ENCODE data around the gene SMU1.
A peak's percentile ranks its signal among the peaks of the same experiment; 100 is the strongest.
"Not testable (repeated sequence)": the region's sequence is repeated elsewhere in the genome, so short reads cannot be mapped to it uniquely, and the experiment has no call there.

SMU1 gene

DNA sequence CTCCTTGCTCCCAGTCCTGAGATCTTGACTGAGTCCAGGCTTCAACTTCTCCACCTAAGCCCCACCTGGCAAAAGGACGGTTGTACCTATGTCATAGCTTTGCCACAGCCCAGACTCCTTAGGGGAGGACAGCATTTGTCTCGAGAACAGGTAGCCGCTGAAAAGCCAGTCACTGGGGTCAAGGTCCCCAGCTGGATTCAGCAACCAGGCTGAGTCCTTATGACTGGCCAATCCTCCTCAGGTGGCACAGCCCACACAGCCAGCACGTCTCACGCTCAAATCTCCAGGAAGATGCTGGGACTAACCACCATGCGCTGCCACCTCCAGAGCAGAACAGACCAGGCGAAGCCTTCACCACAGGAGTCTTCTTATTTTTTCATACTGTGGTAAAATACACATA, 27.9 kb upstream of the SMU1 start:
- no peak for DNase-seq

DNA sequence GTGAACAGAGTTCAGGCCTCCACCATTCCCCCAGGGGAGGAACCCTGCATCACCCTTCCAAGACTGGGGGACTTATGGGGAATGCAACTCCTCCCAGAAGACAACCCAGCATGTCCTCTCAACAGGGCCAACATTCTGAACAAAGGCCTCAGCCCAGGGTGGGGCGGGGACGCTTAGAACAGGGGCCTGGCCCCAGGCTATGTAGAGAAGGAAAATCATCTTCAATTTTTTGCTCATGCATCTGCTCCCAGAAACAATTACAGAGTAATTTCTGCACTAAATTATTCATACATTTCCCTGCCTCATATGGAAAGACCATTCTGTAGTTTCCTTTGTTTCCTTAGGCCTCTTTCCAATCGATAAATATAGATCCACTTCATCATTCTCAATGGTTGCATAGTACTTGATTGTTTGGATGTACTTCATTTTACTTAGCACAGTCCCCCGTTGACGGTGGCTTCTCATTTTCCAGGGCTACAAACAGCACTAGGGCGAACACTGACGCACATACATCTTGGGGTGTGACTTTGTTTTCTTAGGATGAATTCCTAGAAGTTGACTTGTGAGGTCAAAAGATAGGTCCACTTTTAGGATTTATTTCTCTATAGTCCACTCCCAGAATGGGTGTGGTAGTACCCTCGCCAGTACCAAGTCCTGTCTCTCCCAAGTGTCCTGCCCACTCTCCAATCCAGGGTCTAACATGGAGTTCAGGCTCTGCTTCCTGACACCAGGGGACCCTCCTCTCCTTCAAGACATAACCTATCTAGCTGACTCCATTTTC, 27.2 kb upstream of the SMU1 start:
- DNase-seq: no peak

DNA sequence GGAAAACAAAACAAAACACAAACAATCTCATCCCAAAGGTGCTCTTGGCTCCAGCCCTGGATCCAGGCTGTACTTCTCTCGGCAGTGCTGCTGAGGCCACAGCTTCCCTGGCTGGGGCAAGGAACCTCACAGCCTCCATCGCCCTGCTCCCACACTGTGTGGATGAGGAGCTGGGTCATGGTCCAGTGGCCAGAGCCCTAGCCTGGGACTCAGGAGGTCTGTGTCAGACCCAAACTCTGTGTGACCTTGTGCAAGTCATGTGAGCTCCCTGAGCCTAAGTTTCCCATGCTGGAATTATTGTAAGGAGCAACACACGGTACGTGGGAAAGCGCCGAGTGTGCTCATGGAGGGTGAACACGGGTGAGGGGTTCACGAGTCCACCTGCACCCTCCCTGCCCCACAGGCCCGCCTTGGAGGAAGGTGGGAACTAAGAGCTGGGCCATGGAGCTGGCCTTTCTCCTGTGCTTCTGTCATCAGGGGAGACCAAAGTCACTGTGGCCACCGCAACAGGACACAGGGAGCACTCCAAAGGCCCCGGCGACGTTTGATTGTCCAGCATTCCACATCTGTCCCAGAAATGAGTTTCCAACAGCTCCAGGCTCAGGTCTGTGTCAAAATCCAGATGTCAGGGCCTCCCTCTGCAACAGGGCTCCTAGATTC, 26.2 kb upstream of the SMU1 start:
- DNase-seq: no peak

- no peak for DNase-seq
These were observed 24.9 kb upstream of the SMU1 start for GRCh38 chr9:33101104-33101951.

GRCh38 chr9:33099754-33100153, 23.3 kb upstream of the SMU1 start:
- no peak for DNase-seq

- no peak for DNase-seq
These were observed 20.7 kb upstream of the SMU1 start for GRCh38 chr9:33097192-33097591.

DNA sequence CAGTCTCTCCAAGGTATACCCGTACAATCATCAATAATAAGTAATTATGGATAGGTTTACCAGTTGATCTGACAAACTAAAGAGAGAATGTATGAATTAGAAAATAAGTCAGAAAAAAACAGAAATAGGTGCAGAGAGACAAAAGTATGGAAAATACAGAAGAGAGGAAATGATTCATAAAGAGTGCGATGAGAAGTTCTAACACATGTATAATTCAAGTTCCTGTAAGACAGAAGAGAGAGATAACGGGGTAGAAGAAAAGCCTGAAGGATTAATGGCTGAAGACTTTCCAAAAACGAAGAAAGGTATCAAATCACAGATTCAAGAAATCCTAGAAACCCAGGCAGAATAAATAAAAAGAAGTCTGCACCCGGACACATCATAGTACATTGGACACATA, 16.2 kb upstream of the SMU1 start:
- no peak for DNase-seq

- not testable (repeated sequence) for DNase-seq
These were observed 9.2 kb upstream of the SMU1 start for GRCh38 chr9:33085672-33086071.

- DNase-seq: no peak
These were observed 6.3 kb upstream of the SMU1 start for GRCh38 chr9:33082538-33083326.

GRCh38 chr9:33082128-33082527, 5.7 kb upstream of the SMU1 start:
- no peak for DNase-seq

DNA sequence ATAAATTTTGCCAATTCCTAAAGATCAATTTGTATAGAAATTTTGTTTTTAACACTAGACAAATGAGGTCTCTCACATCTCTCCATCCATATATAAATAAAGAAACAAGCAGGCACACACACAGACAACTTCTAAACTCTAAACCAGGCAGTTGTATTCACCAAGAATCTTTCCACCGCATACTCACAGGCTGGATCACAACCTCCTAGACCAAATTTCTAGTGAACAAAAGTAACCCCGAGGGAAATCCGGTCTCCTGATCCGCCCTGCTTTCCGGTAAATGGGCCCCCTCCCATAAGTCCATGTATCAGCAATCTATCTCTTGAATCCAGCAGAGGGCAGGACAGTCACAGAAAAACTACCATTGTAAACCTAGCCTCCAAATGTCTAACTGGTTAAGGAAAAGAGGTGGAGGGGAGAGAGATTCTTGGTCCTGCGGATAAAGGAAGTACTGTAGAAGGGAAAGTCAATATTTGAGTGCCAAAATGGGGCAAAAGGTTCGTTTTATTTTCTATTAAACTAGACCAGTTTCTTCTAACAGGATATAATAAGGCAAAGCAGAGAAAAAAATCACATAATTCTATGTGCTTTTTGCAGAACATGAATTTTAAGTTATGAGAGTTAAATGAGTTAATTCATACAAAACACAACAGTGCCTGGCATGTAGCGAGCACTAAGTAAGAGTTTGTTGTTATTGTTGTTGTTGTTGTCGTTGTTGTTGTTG, 4.8 kb upstream of the SMU1 start:
- DNase-seq: peak; percentile 26

- DNase-seq: no peak
These were observed 4.1 kb upstream of the SMU1 start for GRCh38 chr9:33080534-33080933.

- no peak for DNase-seq
These were observed 7.5 kb downstream of the SMU1 start for GRCh38 chr9:33068991-33069390.

DNA sequence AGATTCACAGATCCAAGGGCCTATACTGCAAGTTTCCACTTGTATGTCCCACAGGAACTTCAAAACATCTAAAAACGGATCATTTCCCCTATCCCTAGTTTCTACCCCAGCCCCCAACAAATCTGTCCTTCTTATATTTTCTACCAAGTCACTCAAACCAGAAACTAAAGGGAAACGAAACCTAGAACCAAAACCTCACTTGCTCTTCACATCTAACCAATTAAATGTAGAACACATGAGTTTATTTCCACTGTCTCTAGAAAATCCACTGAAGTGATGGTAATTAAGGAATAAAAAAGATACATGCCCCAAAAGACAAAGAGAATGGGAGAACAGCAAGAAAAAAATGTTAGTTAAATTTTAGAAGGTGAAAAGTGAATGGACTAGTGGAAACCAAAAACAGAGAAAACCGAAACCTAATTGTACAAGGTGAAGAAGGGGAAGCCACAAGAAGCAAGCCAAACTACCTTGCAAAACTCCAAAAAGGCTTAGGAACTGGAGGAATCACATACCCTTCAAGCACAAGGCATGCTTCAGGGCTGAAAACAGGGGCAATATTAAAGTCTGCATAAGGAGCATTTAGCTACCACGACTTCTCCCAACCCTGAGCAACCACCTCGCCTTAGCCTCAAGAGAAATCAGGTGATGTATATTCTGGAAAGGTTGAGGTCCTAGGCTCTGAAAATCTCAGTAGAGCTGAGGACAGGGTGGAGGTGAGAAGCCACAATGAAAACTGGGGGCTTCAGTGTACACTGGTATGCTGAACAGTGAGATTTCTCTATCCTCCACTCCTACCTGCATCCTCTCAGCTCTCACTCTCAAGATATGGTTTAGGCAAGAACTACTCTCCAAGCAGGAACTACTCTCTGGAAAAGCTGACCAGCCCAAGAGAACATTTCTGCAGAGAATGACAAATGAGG, 11.1 kb downstream of the SMU1 start:
- DNase-seq: no peak

DNA sequence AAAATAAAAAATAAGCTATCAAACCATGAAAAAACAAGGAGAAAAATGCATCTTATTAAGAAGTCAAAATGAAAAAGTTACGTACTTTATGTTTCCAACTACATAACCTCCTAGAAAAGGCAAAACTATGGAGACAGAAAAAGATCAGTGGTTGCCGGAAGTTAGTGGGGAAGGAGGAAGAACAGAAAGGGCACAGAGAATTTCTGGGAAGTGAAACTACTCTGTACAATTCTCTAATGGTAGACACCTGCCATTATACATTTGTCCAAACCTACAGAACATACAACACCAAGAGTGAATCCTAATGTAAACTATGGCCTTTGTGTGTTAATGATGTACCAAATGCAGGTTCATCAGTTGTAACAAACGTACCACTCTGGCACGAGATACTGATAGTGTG, 25.3 kb downstream of the SMU1 start:
- no peak for DNase-seq

DNA sequence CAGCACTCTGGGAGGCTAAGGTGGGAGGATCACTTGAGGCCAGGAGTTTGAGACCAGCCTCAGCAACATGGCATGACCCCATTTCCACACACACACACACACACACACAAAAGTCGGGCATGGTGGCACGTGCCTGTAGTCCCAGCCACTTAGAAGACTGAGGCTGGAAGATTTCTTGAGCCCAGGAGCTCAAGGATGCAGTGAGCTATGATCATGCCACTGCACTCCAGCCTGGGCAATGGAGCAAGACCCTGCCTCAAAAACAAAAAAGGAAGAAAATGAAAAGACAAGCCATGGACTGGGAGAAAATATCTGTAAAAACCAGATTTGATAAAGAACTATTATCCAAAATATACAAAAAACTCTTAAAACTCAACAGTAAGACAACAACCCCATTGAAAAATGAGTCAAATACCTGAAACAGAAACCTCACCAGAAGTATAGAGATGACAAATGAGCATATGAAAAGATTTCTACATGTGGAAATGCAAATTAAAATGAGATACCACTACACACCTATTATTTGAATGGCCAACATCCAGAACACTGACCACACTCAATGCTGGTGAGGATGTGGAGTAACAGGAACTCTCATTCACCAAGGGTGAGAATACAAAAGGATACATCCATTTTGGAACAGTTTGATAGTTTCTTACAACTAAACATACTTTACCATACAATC, 26.7 kb downstream of the SMU1 start:
- no peak for DNase-seq

DNA sequence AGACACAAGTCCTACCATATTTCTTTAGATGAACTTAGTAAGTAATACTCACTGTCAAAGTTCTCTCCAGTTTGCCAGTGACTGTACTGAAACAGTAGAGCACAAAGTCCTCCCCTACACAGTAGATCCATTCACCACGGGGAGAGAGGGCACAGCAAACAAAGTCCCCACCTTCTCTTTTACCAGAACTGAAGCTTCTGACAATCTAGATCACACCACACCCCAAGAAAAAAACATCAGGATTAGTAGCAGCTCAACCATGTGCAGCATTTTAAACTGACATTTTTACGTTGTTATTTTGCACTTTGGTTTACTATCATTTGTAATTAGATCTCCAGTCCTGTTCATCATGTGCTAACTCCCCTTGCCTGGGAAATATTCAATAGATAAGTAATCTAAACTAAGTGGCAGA, 28.4 kb downstream of the SMU1 start:
- no peak for DNase-seq

GRCh38 chr9:33046061-33046460, 30.4 kb downstream of the SMU1 start:
- DNase-seq: no peak

- DNase-seq: no peak
These were observed 31.7 kb downstream of the SMU1 start for GRCh38 chr9:33044677-33045282.

DNA sequence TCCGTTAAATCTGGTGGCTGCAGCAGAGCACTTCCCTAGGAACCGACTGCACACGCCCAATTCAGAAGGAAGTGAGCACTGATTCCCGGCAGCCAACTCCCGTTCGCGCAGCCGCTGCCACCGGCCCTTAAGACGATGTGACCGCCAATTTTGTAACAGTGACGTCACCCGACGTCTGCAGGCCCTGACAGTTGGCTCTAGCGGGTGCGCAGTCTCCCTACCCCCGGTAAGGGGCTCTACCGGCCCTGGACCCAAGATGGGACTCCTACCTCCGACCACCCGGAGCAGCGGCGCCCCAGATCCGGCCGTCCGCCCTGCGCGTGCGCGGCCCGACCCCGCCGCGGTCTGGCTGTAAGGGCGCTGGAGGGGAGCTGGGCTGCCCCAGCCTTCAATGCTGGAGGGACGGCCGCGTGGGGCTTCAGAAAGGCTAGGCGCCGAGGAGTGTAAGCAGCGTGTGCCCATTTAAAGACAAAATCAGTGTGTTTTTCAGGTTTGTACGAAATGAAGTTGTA, 32.3 kb downstream of the SMU1 start:
- DNase-seq: peak; percentile 30
